Non-pigmented ciliary epithelial cell (primary cell): ENCODE measurements around the gene ACO1.
A peak's percentile ranks its signal among the peaks of the same experiment; 100 is the strongest.

Source experiments
- DNase-seq: peaks from one replicate; pipeline ENCODE4 v3.0.0-alpha.2; 2010; ENCODE audit warnings: low read depth

ACO1 gene

DNA sequence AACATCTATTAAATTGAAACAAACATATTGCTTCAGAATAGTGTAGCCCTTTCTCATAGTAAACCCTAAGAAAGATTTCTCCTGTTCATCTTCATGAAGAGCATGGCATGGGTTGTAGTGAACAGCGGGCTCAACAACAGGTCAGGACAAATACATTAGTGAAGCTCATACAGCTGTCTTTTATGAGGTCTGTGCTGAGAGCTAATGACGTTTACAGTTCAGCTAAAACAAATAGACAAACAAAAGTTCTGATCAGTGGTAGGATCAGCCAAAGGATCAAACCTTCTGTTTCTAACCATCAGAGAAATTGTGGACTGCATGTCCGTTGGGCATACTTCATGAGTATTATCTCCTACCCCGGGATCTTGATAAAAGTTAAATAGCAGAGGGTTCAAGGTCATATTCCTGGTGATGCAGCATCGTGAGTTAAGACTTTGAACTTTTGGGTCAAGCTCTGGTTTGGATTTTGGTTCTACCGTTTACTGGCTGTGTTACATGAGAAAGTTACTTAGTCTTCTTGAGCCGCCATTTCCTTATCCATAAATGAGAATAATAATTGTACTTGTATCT, 37.9 kb downstream of the ACO1 start:
- no peak for DNase-seq

DNA sequence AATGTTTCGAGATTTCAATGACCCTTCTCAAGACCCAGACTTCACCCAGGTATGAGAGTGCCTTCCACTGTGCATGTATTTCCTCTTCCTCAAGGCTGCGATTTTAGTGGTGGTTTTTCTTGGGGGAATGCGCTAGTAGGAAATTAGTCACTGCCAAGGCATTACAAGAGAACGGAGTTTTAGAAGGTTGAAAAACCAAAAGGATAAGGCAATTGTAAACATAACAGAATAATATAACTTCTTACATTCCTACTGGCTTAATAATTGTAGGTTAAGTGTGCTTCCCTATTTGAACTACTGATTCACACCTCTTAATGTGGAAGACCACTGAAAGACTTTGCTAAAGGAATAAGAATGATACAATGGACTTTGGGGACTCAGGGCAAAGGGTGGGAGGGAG, 38.9 kb downstream of the ACO1 start:
- DNase-seq: peak; percentile 82

DNA sequence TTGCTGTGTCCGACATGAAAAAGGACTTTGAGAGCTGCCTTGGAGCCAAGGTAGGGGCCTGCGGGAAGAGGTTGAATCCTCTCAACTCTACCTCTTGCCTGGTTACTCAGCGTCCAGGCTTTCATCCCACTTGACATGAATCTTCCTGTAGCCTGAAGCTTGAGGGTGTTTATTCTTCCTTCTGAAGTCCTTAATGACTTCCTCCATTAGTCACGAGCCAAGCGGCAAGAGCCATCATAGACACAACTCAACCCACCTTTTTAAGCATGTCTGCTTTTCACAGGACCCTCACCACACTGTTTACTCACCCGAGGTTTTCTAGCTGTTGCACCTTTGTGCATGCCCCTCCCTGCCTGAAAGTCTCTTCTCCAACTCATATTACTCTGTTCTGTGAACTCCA, 40.2 kb downstream of the ACO1 start:
- no peak for DNase-seq

DNA sequence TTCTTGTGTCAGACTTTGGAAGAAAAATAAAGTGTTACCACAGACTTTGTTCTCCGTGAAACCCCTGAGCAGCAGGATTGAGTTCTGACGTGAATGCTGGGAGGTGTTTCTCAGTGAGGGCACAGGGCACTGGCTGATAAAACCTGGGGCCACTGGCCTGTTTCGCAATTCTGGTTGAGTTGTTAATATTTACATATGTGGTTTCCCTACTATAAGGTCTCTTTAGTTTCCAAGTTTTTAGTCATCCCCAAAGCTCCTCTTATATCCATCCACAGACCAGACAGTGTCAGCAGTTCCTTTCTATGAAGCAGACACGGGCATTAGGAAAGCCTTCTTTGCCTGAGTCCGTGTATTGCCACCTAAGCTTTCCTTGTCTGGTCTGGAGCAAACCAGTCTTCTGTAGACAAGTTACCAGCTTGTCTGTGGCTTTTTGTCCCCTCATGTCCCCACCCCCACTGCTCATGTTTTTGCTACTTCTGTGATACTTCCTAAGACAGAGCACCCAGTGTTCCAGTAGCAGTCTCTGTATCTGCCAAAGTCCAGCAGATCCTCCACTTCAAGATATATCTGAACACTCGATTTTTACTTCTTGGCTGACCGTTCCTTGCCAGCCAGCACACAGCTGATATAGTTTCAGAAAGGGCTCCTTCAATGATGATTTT, 42.0 kb downstream of the ACO1 start:
- peak; percentile 86 for DNase-seq

DNA sequence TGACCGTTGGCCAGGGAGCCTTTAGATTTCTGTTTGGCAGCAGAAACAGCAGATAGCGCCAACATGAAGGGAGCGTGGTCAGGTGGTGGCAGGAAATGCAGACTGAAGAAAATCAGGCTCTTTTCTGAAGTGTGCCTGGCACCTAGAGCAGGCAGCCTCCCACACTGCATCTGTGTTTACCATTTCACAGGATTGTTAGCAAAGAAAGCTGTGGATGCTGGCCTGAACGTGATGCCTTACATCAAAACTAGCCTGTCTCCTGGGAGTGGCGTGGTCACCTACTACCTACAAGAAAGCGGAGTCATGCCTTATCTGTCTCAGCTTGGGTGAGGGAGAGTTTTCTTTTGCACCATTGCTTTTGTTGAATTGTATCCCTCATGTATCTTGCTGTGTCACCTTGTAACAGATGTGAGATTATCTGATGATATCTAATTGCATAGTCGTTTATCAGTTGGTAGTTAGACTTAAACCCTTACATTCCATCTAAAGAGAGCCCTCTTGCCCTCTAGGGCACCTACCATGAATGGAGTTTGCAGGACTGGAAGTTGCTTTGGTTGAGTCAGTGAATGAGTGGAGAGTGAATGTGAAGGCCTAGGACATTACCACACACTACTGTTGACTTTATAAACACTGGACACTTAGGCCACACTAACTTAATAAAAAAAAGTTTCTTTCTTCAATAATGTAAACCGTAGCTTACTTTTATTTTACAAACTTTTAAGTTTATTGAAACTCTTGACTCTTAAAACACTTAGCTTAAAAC, 42.8 kb downstream of the ACO1 start:
- no peak for DNase-seq

DNA sequence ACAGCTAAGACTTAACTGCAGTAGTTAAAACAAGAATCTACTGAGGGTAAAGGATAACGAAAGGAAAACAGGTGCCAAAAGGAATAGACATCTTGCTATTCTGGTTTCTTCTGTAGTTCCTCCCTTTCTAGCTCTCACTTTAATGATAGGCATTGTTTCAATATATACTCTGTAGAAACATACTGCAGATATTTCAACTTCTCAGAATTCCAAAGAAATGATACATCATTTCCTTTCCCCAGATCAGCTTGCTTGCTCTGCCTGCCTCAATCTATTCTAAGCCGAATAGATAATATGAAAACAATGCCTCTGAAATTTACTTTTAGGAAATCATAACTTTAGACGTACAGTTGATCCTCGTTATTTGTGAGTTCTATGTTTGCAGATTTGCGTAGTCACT, 46.3 kb downstream of the ACO1 start:
- no peak for DNase-seq

DNA sequence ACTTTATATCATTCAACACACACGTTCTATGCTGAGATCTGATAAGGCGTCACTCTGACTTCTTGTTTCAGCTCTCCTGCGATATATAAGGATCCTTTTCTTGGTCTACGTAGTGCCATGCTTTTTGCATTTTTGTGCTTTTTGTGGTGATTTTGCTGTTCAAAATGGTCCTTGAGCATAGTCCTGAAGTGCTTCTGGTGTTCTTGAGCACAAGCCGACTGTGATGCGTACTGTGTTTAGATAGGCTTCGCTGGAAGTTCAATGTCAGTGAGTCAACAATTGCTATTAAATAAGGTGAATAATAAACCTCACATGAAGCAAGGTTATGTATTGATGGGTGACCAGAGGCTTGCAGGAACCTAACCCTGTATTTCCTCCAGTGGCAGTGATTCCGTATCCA, 46.8 kb downstream of the ACO1 start:
- no peak for DNase-seq

DNA sequence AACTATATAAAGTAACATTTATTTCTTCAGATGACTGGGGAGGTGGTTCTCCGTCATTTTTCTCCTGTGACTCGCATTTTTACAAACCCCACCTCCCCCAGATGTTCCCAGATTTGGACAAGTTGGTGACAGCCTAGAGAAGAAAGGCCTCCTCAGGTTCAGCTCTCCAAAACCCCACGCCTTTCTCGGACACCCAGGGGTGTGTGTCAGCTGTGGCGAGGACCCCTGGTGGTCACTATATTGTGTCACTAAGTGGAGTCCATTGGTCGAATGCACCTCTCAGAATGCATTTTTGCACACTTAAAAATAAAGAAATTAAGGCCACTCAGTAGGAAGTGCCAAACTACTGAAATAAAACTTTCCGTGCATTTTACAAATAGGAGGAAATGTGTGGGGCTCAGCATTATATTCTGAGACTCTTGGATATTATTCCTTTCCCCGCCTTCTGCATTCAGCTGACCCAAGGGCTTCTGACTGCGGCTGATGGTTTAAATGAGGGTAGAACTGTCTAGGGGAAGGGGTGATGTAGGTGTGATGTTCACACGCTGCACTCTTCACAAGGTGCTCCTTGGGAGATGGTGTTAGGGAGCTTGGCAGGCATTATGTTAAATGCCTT, 47.6 kb downstream of the ACO1 start:
- DNase-seq: no peak

DNA sequence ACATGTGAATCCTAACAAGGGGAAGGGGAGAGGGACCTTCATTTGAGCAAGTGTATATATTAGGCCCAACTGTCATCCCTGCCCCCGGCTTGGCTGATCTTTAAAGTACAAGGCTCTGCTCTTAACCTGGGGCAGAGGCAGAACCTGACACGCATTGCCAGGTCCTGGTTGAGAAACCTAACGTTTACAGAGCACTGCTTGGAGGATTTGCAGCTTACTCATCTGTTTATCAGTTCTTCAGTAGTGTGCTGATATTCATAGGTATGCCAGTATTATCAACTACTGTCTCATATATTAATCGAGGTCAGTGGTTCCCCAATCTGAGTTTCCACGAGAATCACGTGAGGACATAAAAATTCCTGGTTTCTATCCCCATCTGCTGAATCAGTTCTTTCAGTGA, 50.4 kb downstream of the ACO1 start:
- no peak for DNase-seq

DNA sequence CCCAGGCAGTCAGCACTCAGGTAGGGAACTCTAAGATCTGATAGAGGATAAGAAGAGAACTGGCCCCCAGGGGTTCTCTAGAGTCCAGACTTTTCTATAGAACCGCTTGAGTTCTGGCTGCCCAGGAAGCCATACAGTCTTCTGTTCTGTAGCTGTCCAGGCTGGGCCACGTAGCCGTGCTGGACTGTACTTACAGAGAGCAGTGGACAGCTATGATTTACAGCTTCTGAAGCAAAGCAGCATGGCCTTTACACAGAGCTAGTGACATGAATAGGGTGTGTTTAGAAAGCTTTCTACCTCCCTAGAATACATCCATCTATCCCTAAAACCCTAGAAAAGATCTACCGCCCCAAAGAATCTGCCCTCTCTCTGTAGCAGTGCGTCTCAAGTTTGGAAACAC, 57.2 kb downstream of the ACO1 start:
- no peak for DNase-seq

DNA sequence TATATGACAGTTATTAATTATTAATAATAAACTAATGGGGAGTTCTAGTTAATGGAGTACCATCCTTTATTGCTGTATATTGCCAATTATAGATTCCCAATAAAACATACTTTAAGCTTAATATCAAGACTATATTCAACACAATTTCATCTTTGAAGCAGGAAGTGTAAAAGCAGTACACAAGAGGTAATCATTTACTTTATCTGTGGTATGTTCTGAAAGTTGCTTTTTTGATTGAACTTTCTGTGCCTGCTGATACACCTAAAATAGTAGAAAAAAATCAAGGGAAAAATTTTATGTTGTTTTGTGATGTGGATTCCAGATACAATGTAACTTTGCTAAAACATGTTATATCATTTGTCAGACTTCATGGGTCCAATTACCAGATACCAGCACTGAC, 58.0 kb downstream of the ACO1 start:
- DNase-seq: no peak

DNA sequence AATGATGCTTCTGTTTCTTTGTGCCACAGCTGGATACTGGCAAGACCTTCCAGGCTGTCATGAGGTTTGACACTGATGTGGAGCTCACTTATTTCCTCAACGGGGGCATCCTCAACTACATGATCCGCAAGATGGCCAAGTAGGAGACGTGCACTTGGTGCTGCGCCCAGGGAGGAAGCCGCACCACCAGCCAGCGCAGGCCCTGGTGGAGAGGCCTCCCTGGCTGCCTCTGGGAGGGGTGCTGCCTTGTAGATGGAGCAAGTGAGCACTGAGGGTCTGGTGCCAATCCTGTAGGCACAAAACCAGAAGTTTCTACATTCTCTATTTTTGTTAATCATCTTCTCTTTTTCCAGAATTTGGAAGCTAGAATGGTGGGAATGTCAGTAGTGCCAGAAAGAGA, 65.5 kb downstream of the ACO1 start:
- DNase-seq: no peak

DNA sequence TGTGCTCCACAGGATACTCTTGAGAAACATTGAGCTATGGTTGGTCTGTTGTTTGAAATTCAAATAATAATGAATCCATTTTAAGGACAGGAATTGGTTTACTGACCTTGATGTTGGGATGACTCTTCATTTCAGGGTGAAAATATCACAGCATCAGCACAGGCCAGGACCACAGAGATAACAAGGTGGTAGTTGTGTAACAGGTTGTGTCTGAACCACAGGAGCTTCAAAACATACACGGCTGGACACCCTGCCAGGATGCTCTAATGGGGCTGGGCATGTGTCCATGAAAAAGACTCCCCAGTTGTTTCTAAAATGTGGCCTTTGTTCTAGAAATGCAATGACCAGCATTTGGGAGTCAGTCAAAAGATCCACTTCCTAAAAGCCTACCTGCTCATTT, 69.8 kb downstream of the ACO1 start:
- no peak for DNase-seq

DNA sequence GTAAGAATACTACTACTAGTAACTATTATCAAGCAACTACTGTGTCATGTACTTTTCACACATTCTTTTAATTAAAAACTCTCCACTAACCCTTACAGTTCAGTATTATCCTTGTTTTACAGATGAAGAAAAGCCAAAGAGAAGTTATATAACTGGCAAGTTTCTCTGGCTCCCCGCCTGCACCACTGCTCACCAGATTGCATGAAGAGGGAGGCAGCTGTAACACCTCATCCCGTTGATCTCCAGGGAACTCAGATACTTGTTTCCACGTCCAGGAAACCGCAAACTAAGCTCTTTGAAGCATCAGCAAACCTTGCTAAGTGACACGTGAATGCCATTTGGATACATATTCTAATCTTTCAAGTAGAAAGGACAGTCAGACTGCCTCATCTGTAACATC, 71.3 kb downstream of the ACO1 start:
- DNase-seq: no peak

DNA sequence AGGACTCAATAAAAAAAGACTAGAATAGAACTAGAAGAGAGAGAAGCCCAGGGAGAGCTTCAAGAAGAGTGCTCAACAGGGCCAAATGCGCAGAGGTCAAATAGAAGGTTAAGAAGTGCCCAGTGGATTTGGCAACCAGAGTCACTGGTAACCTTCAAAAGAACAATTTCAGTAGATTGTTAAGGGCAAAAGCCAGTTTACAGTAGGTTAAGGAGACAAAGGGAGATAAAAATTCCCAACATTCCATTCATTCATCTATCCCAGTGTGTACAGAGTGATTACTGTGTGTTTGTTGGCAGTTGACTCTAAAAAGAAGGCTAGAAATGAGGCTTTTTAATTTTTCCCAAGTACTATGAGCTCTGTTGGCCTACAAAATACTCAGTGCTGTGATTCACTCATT, 72.1 kb downstream of the ACO1 start:
- DNase-seq: no peak

DNA sequence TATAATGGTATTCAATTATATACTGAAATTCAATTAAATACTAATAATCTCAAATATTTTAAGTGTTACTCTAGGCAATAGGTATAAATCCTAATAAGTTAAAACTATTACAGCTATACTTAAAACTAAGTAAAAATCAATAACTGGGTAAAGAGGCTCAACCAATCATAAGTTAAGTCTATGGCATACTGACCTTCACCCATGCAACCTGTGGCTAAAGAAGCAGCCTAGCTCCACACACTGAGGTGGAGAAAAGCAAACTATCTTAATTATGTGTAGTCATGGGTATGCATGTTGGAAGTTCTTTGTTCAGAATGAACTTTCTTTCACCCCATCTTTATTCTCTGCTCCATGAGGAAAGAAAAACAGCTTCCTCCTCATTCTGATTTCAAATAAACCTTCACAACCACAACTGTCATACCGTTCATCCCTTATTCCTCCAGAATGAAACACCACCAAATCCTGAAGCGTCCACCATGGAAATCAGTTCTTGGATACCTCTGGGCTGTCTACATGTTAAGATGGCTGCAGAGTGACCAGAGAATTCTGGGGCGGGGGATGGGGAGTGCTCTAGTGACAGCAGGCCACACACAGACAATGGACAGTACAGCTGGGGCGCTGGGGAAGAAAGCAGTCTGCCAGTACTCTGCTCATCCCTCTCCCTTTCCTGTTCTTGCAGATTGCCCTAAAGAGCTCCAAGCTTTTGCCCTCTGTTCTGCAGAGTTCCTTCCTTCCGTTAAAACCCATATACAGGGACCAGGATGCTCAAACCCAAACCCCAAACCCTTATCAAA, 79.3 kb downstream of the ACO1 start:
- DNase-seq: no peak

DNA sequence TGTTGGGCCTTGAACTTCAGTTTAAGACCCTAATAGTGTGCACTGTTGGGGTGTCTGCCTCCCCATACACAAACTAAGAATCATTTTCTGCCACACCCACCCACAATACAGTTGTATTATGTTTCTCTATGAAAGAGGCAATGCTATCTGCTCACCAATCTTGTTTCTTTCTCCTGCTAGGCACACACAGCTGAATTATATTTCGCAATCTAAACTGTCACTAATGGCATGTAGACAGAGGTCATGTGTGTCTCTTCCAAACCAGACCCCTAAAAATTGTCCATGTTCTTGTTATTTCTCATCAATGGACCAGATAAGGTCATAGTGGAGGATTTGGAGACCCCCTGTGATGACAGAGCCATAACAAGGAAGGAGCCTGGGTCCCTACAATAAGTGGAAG, 84.3 kb downstream of the ACO1 start:
- DNase-seq: no peak

DNA sequence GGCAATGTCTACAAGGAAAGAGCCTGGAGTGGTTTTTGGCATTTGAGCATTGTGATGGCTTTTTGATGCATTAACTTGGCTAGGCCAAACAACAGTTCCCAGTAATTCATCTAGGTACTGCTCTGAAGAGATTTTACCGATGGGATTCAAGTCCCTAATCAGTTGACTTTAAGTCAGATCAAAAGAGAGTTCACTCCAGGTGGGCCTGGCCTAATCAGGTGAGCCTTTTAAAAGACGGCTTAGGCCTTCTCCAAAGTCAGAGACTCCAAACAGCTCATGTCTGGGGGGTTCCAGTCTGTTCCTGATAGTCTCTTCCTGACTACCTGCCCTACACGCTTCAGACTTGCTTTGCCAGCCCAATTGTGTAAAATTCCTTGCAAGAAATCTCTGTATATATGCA, 87.9 kb downstream of the ACO1 start:
- DNase-seq: no peak

DNA sequence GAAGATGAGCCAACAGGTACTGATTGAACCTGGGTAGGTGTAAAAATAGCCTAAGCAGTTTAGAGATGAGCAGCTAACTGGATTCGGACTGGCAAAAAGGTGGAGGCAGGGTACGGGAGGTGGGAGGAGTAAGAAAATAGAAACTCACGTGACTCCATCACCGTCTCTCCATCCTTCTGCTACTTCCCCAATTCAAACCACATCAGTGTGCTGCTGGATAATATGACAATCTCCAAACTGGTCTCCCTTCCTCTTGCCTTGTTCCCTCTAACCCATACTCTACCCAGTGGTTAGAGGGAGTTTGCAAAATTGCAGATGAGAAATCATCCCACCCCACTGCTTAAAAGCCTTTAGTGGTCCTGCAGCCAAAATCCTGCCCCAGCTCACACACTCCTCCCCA, 98.9 kb downstream of the ACO1 start:
- DNase-seq: no peak

DNA sequence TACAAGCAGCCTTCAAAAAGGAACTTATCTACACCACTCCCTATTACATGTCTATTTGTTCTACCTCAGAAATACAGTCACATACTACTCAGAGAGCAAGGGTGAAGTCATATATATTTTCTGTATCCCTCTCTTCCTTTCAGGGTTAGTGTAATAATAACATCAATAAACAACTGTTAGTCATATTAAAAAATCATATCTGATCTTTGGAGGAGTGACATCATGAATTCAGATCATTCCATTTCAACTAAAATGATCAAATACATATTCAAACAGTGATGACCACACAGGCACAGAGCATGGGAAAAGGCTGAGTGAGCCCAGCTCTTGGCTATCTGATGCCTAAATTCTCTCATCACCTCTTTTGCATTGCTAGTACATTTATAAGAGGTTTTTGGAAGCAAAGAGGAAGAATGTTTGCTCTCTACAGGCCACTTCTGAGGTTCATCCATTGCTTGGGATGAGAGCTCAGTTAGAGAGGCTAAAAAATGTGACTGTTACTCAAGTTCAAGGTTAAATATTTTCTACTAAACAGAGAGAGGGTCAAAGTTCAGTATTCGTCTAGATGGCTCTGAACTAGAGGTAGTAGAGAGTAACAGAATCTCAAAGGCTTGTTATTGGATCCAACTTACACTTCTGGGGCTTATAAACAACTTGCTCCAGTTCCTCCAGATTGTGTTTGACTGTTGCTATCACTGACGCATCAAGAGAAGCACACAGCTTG, 102.6 kb downstream of the ACO1 start:
- DNase-seq: peak; percentile 54

DNA sequence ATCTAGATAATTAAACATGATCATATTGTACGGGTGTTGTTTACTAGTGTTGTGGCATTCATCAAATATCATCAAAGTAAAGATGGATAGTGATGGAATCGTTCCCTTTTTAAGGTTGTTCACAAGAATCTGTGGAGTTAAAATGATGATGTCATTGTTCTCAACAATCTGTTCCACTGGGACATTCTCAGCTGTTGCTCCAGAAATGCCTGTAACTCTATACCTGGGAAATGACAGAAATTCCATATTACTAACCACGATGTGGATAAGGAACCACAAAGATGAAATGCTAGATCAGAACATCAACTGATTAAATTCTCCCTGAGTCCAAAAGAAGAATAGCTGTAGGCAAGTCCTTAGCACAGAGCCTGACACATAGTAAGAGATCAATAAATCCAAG, 103.5 kb downstream of the ACO1 start:
- peak; percentile 83 for DNase-seq

DNA sequence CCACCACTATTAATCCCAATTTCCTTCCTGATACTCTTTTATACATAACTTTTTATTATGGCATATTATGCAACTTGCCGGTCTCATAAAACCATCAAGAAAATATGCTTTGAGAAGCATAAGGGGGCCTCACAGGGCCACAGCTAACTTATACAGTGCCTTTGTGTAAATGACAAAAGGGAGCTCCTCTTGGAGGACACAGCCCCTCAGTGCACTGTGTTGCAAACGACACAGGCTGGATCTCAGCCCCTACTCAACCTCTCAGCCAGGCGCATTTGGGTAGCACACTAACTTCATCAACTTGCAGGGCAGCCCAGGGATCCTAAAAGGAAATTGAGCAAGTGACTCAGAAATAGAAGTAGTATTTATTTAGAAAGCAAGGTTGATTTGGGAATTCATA, 106.2 kb downstream of the ACO1 start:
- no peak for DNase-seq
